DMS114 treated with DMSO at 0.1 percent for 48 hours (cell line): ENCODE measurements around the gene SRSF5.
"Not testable (repeated sequence)": the region's sequence is repeated elsewhere in the genome, so short reads cannot be mapped to it uniquely, and the experiment has no call there.

ENCODE experiments used
- DNase-seq: peaks from one replicate; lab custom pipeline; 2025; ENCODE audit not compliant: unreplicated experiment; lab: John Stamatoyannopoulos, UW

SRSF5 gene

GRCh38 chr14:69766984-69767368, at the start of gene SRSF5:
SRSF5 (plus strand) TSS chr14:69767142; CDS start chr14:69768157, 1,015 bp downstream.
- DNase-seq, result peak; percentile 89

GRCh38 chr14:69718614-69719013, 48.3 kb upstream of the SRSF5 start:
- DNase-seq, result not testable (repeated sequence)

- DNase-seq, result no peak
Observed at GRCh38 chr14:69719501-69719951, 47.4 kb upstream of the SRSF5 start.

GRCh38 chr14:69720912-69721311, 46.0 kb upstream of the SRSF5 start:
- no peak for DNase-seq

- DNase-seq, result peak; percentile 44
Observed at GRCh38 chr14:69726761-69727511, 40.0 kb upstream of the SRSF5 start.

- no peak for DNase-seq
Observed at GRCh38 chr14:69727860-69728259, 39.1 kb upstream of the SRSF5 start.

GRCh38 chr14:69731919-69732598, 34.9 kb upstream of the SRSF5 start:
- not testable (repeated sequence) for DNase-seq

- not testable (repeated sequence) for DNase-seq
Observed at GRCh38 chr14:69736405-69736804, 30.5 kb upstream of the SRSF5 start.

GRCh38 chr14:69741055-69741454, 25.9 kb upstream of the SRSF5 start:
- no peak for DNase-seq

GRCh38 chr14:69749956-69750355, 17.0 kb upstream of the SRSF5 start:
- DNase-seq, result no peak

- DNase-seq, result no peak
Observed at GRCh38 chr14:69750495-69750894, 16.4 kb upstream of the SRSF5 start.

GRCh38 chr14:69752773-69753172, 14.2 kb upstream of the SRSF5 start:
- DNase-seq, result no peak

GRCh38 chr14:69753860-69754259, 13.1 kb upstream of the SRSF5 start:
- no peak for DNase-seq

- DNase-seq, result no peak
Observed at GRCh38 chr14:69754487-69754886, 12.5 kb upstream of the SRSF5 start.

- DNase-seq, result no peak
Observed at GRCh38 chr14:69755296-69755695, 11.6 kb upstream of the SRSF5 start.

- DNase-seq, result no peak
Observed at GRCh38 chr14:69755784-69756183, 11.2 kb upstream of the SRSF5 start.

- no peak for DNase-seq
Observed at GRCh38 chr14:69756298-69756697, 10.6 kb upstream of the SRSF5 start.

GRCh38 chr14:69760810-69761209, 6.1 kb upstream of the SRSF5 start:
- no peak for DNase-seq

GRCh38 chr14:69763761-69764510, 3.0 kb upstream of the SRSF5 start:
- no peak for DNase-seq

- peak; percentile 79 for DNase-seq
Observed at GRCh38 chr14:69767369-69767999, 542 bp downstream of the SRSF5 start.

- no peak for DNase-seq
Observed at GRCh38 chr14:69768873-69769272, 1.9 kb downstream of the SRSF5 start.
